RWPE1 (cell line): ENCODE measurements around the gene FEM1C.
"Not testable (repeated sequence)": the region's sequence is repeated elsewhere in the genome, so short reads cannot be mapped to it uniquely, and the experiment has no call there.

Source experiments
- CTCF ChIA-PET: fragments of 350-600 bp; sonication (Branson Sonifier 250); formaldehyde crosslinking; extraction: SDS; loops from one replicate; lab custom pipeline; 2021; lab: Yijun Ruan, JAX
- POLR2A ChIA-PET: fragments of 400-600 bp; formaldehyde crosslinking; extraction: SDS; loops from one replicate; lab custom pipeline; 2020; ENCODE audit warnings: antibody characterized with exemption; ENCODE audit not compliant: low non-redundant PET; lab: Yijun Ruan, JAX
- DNase-seq: peaks from one replicate; pipeline ENCODE4 v3.0.0; 2012; ENCODE audit warnings: low spot score
- H3K27ac ChIP-seq: fragments of 450-650 bp; 2 replicates; pipeline ENCODE4 v1.5.1; 2017
- TF ChIP-seq, protein P1 (sequence below): fragments of 450-650 bp; conservative IDR thresholded peaks from 2 replicates; pipeline ENCODE4 v1.5.1; 2017; ENCODE audit warnings: low read depth, mild to moderate bottlenecking

Gene FEM1C

DNA sequence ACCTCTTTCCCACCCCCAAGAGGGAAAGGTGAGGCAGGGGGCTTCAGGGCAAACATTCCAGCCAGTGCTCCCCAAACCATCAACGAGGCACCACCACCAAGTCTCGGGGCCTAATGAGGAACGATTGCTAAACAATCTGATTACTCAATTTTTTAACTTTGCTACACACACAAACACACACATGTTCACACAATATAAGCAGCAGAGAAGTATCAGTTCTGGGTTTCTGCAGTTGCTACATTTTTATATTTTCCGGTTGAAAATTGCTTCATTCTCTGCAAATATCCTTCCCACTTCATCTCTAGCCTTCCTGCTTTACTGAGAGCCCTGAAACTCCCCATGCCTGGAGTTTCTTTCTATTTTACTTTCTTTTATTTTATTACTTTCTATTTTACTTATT, 60.2 kb downstream of the FEM1C start:
- no peak overlapping the region for H3K27ac ChIP-seq
- DNase-seq = no peak
- ChIA-PET CTCF (no interaction called here), POLR2A (no interaction called here)
- TF ChIP-seq, protein P1, sequence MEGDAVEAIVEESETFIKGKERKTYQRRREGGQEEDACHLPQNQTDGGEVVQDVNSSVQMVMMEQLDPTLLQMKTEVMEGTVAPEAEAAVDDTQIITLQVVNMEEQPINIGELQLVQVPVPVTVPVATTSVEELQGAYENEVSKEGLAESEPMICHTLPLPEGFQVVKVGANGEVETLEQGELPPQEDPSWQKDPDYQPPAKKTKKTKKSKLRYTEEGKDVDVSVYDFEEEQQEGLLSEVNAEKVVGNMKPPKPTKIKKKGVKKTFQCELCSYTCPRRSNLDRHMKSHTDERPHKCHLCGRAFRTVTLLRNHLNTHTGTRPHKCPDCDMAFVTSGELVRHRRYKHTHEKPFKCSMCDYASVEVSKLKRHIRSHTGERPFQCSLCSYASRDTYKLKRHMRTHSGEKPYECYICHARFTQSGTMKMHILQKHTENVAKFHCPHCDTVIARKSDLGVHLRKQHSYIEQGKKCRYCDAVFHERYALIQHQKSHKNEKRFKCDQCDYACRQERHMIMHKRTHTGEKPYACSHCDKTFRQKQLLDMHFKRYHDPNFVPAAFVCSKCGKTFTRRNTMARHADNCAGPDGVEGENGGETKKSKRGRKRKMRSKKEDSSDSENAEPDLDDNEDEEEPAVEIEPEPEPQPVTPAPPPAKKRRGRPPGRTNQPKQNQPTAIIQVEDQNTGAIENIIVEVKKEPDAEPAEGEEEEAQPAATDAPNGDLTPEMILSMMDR = no peak

DNA sequence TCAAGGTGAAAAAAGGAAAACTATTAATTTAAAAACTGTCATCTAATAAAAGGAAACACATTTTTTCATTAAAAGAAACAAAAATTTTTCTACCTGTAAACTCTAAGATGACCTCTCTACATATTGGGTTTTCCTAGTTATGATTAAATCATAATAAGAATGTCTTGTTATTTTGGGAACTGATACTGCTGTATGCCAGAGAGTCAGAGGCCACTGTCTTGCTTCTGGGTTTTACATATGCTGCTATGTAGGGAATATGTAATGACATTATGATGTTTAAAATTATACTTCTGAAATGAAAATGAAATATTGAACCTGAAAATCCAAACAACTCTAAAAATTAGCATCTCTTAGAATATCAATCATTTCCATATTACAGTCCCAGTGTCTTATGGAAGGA, 63.7 kb downstream of the FEM1C start:
- no peak overlapping the region for H3K27ac ChIP-seq
- DNase-seq = no peak
- CTCF ChIA-PET = interaction anchor here (0.6 kb wide), 1 partner anchor 541 kb away, joined by 4 read pairs; no protein-coding TSS in a partner anchor
- POLR2A ChIA-PET = no interaction called here
- TF ChIP-seq, protein P1 = no peak

DNA sequence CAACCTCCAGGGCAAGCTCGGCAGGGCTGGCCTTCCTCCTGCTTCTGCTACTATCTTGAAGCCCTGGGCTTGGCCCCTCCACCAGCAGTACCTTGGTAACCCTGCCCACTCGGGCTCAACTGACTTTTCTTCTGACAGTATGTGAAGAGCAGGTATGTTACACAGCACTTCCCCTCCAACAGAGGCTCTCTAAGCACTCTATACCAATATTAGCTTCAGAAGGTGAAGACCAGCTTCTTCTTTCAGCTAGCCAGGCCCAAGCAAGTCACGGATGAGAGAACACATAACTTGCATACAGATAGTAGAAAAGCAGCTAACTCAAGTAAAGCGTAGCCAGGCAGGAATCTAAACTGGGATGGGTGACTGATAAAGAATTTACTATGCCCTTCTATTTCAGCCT, 64.3 kb downstream of the FEM1C start:
- ChIA-PET POLR2A (no interaction called here), CTCF (interaction anchor here (0.6 kb wide), 1 partner anchor 542 kb away, joined by 4 read pairs; no protein-coding TSS in a partner anchor)
- TF ChIP-seq, protein P1 = no peak
- no peak overlapping the region for H3K27ac ChIP-seq
- no peak for DNase-seq

DNA sequence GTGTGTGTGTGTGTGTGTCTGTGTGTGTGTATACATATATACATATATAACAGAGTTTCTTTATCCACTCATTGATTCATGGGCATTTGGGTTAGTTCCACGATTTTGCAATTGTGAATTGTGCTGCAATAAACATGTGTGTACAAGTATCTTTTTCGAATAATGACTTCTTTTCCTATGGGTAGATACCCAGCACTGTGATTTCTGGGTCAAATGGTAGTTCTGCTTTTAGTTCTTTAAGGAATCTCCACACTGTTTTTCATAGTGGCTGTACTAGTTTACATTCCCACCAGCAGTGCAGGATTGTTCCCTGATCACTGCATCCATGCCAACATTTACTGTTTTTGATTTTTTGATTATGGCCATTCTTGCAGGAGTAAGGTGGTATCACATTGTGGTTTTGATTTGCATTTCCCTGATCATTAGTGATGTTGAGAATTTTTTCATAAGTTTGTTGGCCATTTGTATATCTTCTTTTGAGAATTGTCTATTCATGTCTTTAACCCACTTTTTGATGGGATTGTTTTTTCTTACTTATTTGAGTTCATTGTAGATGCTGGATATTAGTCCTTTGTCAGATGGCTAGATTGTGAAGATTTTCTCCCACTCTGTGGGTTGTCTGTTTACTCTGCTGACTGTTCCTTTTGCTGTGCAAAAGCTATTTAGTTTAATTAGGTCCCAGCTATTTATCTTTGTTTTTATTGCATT, 65.3 kb downstream of the FEM1C start:
- CTCF ChIA-PET, DNase-seq, POLR2A ChIA-PET, H3K27ac ChIP-seq: not testable (repeated sequence)

DNA sequence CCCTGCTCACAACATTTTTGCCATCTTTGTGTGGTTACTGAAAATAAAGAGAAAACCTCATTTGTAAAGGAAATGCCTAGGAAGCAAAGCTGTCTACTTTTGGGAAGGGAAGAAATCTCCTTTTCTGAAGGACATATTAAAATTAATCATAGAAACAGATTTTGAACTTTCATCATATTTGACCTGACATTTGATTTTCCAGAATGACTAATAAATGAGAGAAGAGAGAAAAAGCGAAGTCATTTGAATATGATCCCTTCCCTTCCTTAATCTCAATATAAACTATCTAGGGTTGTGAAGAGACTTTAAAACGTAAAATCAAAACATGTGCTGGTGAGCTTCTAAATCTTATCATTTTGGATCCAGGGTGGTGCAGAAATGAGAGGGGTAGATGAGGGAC, 66.3 kb downstream of the FEM1C start:
- CTCF ChIA-PET = interaction anchor here (0.7 kb wide), 1 partner anchor 139 kb away, joined by 4 read pairs; no protein-coding TSS in a partner anchor

DNA sequence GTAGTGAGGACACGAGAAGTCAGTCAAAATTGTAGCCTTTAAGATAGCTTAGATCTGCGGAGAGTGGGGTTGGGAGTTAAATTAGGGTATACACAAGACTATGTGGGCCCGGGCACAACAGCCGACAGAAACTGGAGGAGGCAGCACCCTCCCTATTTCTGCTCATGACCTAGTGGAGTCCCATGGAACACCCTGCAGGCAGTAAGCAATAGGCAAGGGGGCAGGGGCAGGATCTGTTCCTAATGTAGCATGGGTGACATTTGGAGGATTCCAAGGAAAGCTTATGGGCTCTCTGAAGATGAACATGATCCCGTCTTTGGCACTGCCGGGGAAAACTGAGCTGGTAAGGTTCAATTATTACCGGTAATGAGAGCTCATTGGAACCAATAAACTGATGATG, 67.0 kb downstream of the FEM1C start:
- no peak for DNase-seq
- H3K27ac ChIP-seq = no peak overlapping the region
- ChIA-PET CTCF (no interaction called here), POLR2A (no interaction called here)
- TF ChIP-seq, protein P1 = no peak

More for the DNA sequence above, 66.3 kb downstream of the FEM1C start:
- TF ChIP-seq, protein P1 = no peak
- POLR2A ChIA-PET = no interaction called here
- DNase-seq = no peak
- H3K27ac ChIP-seq = no peak overlapping the region

DNA sequence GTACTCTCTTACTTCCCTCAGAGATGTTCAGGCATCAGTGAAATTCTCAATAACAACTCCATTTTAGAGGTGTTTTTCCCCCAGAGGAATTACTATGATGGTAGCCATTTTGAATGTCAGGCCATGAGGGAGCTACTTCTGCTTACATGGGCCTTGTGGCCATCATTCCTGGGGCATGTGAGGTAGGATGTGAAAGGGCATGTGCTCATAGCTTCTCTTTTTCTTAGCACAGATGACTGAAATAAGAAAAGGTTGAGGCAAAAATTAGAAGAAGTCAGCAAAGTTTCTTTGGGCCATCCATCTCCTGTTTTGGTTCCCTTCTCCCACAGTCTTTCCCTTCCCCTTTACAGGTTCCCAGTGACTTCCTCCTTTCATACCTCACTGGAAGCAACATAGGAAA, 68.8 kb downstream of the FEM1C start:
- no peak for DNase-seq
- TF ChIP-seq, protein P1 = no peak
- ChIA-PET POLR2A (no interaction called here), CTCF (no interaction called here)
- H3K27ac ChIP-seq = no peak overlapping the region
